Left cardiac atrium (tissue), 4 donors: ENCODE data around the gene ADAMTS10. TPM values are rescaled to one million over a fixed set of nuclear protein-coding genes. Genes with fewer than 3 reads are reported as not detected.
A peak's percentile ranks its signal among the peaks of the same experiment; 100 is the strongest.

Experiments
- ATAC-seq, 2 donors: fragments of 200-7000 bp; cut with Tn5 transposase; one replicate each; pipeline ENCODE4 v1.9.1; 2020; ENCODE audit warnings: mild to moderate bottlenecking in 2 of 2, moderate library complexity in 2 of 2
- DNase-seq: peaks from one replicate; pipeline ENCODE4 v3.0.0-alpha.2; 2020
- intact Hi-C, 2 donors: fragments of 100-400 bp; cut with DNase I; formaldehyde crosslinking; loops; one replicate each; pipeline versions ENCODE4 v1.14.1 to v1.15.1; 2022 to 2023
- total RNA-seq, 2 donors: library from RNA; stranded (reverse); fragmentation: NEBNext Ultra II Directional; extraction: Animal tissue kit (Norgen Biotek cat#: 25700); gene quantifications; one replicate each; pipeline ENCODE4 v1.2.1, GENCODE V29; 2021
- donor health status: DM: no; HTN: yes; CAD: no.
- donor health status: DM: no; HTN: yes; CAD: no; lungs with severe emphysema.
- donor health status: DM: yes; HTN: yes; CAD: no.
- donor health status: Dilated cardiomyopathy.

ADAMTS10 gene
- total RNA-seq, 2 donors from 2014 or later: 10.8 to 12.4 TPM

- intact Hi-C loops: no loop called here
Observed at GRCh38 chr19:8607386-8607785, 3.1 kb downstream of the ADAMTS10 start.

GRCh38 chr19:8605514-8605913, 5.0 kb downstream of the ADAMTS10 start:
- intact Hi-C loops: no loop called here
- no peak for DNase-seq
- ATAC-seq: no peak

More at GRCh38 chr19:8607386-8607785, 3.1 kb downstream of the ADAMTS10 start:
- ATAC-seq (peak; percentile 58 to 65), DNase-seq (peak; percentile 71)

DNA sequence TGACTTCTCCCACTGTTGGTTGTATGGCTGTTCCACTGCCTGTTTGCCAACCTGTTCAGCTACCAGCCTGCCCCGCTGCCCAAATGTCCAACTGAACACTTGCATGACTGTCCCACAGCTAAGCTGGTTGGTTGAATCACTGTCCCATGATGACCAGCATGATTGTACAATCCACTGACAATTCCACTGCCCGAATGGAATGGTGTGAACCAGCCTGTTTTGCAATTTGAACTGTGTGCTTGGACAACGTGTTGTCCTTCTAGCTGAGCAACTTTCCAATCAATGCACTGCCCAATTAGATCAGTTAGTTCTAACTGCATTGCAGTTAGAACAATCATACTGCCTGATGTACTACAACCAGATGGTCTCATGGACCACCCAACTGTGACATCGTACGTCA, 8.7 kb downstream of the ADAMTS10 start:
- intact Hi-C loops: no loop called here
- no peak for DNase-seq
- ATAC-seq: no peak

GRCh38 chr19:8600816-8601215, 9.7 kb downstream of the ADAMTS10 start:
- DNase-seq: no peak
- no peak for ATAC-seq
- intact Hi-C loops: no loop called here

DNA sequence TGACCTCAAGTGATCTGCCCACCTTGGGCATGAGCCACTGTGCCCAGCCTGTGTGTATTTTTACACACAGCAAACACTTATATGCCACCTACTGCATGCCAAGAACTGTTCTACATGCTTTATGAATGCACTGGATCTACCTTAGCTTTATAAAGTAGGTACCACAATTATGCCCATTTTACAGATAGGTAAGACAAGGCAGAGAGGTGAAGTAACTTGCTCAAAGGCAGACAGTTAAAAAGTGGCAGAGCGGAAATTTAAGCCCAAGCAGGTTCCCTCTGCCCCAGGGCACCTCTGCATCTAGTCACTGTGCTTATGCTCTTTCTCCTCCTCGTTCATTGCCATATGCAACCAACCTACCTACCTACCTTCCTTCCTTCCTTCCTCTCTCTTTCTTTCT, 10.5 kb downstream of the ADAMTS10 start:
- no peak for DNase-seq
- intact Hi-C loops: no loop called here
- no peak for ATAC-seq

GRCh38 chr19:8596168-8596567, 14.3 kb downstream of the ADAMTS10 start:
- intact Hi-C loops: no loop called here
- DNase-seq (no peak), ATAC-seq (no peak)

GRCh38 chr19:8595651-8596050, 14.9 kb downstream of the ADAMTS10 start:
- ATAC-seq (no peak), DNase-seq (no peak)
- intact Hi-C loops: no loop called here

DNA sequence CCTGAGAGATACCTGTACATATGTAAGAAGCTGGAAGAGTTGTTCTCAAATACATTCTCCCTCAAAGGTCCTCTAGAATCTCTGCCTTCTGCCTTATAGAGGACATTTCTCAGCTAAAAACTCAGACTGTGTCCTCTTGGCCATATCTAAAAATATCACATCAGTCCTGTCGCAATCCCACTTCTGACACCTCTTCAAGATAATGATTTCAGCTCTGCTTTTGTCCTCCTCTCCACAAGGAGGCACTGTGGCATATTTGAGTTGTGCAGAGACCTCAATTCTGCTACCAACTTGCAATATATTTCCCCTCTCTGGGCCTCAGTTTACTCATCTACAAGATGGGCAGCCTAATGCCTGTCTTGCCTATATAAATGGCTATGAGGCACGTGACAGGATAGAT, 16.6 kb downstream of the ADAMTS10 start:
- intact Hi-C loops: no loop called here
- DNase-seq (no peak), ATAC-seq (no peak)

DNA sequence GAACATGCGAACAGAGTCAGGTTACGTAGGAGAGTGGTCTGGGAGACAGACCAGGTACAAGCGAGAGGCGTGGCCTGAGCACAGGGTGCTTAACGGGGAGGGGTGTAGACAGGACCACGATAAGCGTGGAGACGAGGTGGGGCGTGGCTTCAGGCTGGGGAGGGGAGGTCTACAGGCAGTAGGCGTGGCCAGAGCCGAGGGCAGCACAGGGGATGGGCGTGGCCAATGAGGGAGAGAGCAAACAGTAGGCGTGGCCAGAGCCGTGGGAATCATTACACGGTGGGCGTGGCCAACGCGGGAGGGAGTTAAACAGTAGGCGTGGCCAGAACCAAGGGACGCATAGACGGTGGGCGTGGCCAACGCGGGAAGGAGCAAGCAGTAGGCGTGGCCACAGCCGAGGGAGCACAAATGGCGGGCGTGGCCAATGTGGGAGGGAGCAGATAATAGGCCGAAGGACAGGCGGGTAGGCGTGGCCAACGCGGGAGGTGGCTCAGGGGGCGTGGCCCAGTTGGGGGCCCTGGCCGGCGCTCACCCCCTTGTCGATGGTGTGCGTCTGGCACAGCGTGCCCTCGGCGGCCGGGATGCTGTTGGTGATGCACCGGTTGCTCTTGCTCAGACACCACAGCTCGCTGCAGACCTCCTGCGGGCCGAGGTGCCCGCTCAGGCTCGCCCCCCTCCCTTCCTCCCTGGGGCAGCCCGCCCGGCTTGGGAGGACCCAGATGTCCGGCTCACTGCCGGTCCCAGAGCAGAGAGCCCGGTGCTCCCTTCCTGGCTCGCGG, 18.1 kb downstream of the ADAMTS10 start:
- ATAC-seq (peak; percentile 88 to 90), DNase-seq (peak; percentile 98)
- intact Hi-C loops: no loop called here

DNA sequence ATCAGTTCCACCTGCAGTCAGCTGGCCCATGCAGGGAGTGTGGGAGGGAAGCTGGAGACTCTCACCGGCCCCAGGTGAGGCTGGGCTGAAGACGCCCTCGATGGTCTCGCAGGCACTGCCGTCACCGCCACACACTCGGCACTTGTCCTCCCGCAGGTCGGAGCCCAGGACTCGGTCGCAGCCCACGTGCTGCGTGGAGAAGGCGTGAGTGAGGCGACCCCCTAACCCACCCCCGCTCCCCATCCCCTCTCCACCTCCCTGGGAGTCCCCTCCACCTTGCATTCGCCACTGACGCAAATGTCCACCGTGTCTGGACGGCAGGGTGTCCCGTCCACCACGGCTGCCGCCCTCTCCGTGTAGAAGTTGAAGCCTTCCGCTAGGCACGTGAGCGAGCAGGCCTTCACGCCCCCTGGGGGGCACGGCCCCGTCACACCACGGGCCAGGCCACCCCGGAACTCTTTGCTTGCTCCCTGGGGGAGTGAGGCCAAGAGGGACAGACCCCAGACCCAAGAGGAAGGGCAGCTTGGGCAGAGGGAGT, 21.3 kb downstream of the ADAMTS10 start:
- ATAC-seq (no peak), DNase-seq (no peak)
- intact Hi-C loops: no loop called here

GRCh38 chr19:8585894-8586750, 24.4 kb downstream of the ADAMTS10 start:
- DNase-seq: no peak
- peak in 1 of 2 donors; percentile 8 for ATAC-seq
- intact Hi-C loops: no loop called here

- no peak for ATAC-seq
- DNase-seq: no peak
- intact Hi-C loops: no loop called here
Observed at GRCh38 chr19:8584965-8585893, 25.3 kb downstream of the ADAMTS10 start.

- intact Hi-C loops: no loop called here
- ATAC-seq (peak; percentile 59 to 62), DNase-seq (peak; percentile 82)
Observed at GRCh38 chr19:8580710-8581281, 29.7 kb downstream of the ADAMTS10 start.

- ATAC-seq: peak; percentile 24 to 26
- peak; percentile 77 for DNase-seq
- intact Hi-C loops: loop anchor here in 1 of 2 donors (5.0 kb wide), 1 partner anchor 226 kb away; no protein-coding TSS in a partner anchor
Observed at GRCh38 chr19:8578642-8579265, 31.8 kb downstream of the ADAMTS10 start.

DNA sequence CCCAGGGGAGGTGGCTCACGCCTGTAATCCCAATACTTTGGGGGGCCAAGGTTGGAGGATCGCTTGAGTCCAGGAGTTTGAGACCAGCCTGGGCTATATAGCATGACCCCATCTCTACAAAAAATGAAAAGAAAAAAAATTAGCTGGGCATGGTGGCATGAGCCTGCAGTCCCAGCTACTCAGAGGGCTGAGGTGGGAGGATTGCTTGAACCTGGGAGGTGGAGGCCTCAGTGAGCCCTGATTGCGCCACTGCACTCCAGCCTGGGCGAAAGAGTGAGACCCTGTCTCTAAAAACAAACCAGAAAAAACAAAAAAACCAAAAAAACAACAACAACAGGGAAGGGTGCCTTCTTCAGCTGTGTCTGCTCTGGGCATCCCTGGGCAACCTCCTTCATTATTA, 32.8 kb downstream of the ADAMTS10 start:
- DNase-seq: no peak
- no peak for ATAC-seq
- intact Hi-C loops: loop anchor here in 1 of 2 donors (5.0 kb wide), 1 partner anchor 225 kb away; no protein-coding TSS in a partner anchor

DNA sequence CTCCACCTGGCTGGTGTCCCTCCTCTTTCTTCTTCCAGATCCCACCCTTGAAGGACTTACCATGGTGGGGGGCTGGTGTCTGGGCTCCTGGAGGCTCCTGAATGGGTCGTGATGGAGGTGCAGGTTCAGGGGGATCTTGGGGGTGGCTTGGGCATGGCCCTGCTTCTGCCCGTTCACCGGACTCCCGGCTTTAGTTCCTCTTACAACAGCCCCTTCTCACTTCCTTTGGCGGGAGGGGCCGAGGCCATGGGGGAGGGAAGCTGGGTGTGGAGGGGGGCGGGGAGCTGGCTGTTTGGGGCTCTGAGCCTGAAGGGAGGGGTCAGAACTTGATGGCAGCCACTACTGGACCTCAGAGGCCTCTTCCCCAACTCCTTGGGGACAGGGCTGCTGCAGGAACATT, 33.3 kb downstream of the ADAMTS10 start, which contains the start of gene MYO1F:
Gene MYO1F (minus strand): TSS at position 196 of the 400 bp plus-strand sequence. CDS start 133 bp downstream, at position 63.
- intact Hi-C loops: loop anchor here in 1 of 2 donors (5.0 kb wide), 1 partner anchor 225 kb away; no protein-coding TSS in a partner anchor
- ATAC-seq (peak; percentile 50 to 51), DNase-seq (peak; percentile 60)

DNA sequence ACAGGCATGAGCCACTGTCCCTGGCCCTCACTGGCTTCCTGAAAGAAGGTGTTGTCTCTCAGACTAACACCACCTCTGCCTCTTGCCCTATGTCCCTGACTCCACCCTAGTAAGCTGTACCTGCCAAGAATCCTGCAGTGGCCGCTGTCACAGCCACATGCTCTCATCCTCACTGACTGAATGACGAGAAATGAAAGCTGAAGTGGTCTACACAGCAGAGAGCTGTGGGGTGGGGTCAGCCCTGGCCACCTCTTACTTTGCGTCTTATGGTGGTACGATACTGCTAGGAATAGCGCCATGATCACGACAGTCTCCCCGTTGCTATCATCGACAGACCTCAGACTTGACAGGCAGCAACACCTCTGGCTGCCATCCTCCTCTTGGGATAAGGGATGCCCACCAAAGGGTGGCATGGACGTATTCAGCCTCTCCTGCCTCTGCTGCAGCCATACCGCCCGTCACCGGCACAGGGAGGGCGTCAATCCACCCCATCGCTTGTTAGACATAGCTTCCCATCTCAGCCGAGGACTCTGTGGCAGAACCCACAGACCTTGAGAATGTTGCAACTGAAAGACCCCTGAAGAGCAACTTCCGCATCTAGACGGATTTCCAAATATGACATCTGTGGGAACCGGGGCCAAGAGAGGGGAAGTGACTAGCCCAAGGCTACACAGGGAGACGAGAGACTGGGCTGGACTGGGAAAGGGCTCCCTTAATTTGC, 34.1 kb downstream of the ADAMTS10 start:
- DNase-seq: no peak
- intact Hi-C loops: loop anchor here in 1 of 2 donors (5.0 kb wide), 1 partner anchor 224 kb away; no protein-coding TSS in a partner anchor
- ATAC-seq: peak in 1 of 2 donors; percentile 43
